ENCODE data around the gene DLEC1. TPM values are rescaled to one million over a fixed set of nuclear protein-coding genes. Genes with fewer than 3 reads are reported as not detected.

Gene DLEC1
- total and polyA plus RNA-seq, 9 of the 15 experiments (the other 6 are each of a cell fraction or from before 2014, with no cell fraction given), result 0.07 to 0.08 TPM; not detected in 7

DNA sequence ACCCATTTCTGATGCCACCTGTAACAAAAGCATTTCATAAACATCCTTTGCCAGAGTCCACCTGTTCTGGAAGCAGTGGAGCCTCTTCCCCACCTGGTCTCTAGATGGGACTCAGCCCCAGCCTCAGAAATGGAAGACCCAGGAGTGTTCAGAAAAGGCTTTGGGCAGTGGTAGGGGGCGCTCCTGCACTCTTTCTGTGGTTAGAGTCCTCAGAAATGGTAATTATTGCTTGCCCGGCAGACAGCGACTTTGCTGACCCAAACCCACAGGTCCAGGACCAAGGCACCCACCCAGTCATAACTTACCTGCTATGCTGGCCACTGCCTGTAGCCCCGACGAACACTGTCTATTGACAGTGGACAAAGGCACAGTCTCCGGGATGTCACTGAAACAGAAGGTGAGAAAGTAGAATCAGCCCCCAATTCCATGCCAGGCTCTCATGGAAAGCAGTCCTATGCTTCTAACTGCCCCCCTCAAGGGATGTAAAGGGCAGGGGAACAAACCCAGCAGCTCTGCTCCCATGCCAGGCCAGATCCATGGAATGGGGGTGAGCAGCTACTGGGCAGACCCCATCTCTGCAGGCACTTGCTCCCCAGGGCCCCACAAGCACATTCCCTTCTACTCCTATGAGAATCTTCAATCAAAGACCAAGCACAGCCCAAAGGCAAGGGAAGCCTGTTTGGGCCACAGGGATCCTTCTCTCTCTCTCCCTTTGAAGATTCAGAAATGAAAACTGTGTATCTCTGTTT is 92.8 kb downstream of the DLEC1 start (continued):
- TF ChIP-seq, protein P1, sequence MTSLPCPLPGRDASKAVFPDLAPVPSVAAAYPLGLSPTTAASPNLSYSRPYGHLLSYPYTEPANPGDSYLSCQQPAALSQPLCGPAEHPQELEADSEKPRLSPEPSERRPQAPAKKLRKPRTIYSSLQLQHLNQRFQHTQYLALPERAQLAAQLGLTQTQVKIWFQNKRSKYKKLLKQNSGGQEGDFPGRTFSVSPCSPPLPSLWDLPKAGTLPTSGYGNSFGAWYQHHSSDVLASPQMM (CRISPR knock-in tag; IDR thresholded peaks at IDR 0.05), result no peak
- TF ChIP-seq EP300 (IDR thresholded peaks at IDR 0.05; ENCODE audit: low read length) (0 out of 2 replicates have a peak, but pooled peaks have one; percentile 8), PHB (CRISPR knock-in tag; IDR thresholded peaks at IDR 0.05) (no peak), ZBTB7A (IDR thresholded peaks at IDR 0.05; ENCODE audit: borderline replicate concordance, control insufficient read depth, low read depth, low read length) (0 out of 2 replicates have a peak, but pooled peaks have one; percentile 31), HCFC1 (IDR thresholded peaks at IDR 0.05; ENCODE audit: low read depth, low read length) (0 out of 2 replicates have a peak, but pooled peaks have one; percentile 18), ZBTB1 (CRISPR knock-in tag; IDR thresholded peaks at IDR 0.05; ENCODE audit: borderline replicate concordance, low read depth) (0 out of 2 replicates have a peak, but pooled peaks have one; percentile 29), ARID1B (IDR thresholded peaks at IDR 0.05) (no peak), KLF1 (tag; IDR thresholded peaks at IDR 0.05) (no peak), ATF1 (CRISPR knock-in tag; IDR thresholded peaks at IDR 0.05) (no peak), ATF1 (tag; IDR thresholded peaks at IDR 0.05) (0 out of 2 replicates have a peak, but pooled peaks have one; percentile 16), YBX1 (IDR thresholded peaks at IDR 0.05) (no peak)
- TF ChIP-seq, protein P2, sequence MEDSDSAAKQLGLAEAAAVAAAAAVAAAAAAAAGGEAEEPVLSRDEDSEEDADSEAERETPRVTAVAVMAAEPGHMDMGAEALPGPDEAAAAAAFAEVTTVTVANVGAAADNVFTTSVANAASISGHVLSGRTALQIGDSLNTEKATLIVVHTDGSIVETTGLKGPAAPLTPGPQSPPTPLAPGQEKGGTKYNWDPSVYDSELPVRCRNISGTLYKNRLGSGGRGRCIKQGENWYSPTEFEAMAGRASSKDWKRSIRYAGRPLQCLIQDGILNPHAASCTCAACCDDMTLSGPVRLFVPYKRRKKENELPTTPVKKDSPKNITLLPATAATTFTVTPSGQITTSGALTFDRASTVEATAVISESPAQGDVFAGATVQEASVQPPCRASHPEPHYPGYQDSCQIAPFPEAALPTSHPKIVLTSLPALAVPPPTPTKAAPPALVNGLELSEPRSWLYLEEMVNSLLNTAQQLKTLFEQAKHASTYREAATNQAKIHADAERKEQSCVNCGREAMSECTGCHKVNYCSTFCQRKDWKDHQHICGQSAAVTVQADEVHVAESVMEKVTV (CRISPR knock-in tag; IDR thresholded peaks at IDR 0.05), result peak; percentile 72
- TF ChIP-seq, protein P3, sequence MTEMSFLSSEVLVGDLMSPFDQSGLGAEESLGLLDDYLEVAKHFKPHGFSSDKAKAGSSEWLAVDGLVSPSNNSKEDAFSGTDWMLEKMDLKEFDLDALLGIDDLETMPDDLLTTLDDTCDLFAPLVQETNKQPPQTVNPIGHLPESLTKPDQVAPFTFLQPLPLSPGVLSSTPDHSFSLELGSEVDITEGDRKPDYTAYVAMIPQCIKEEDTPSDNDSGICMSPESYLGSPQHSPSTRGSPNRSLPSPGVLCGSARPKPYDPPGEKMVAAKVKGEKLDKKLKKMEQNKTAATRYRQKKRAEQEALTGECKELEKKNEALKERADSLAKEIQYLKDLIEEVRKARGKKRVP (CRISPR knock-in tag; IDR thresholded peaks at IDR 0.05), result no peak
- TF ChIP-seq, protein P4, sequence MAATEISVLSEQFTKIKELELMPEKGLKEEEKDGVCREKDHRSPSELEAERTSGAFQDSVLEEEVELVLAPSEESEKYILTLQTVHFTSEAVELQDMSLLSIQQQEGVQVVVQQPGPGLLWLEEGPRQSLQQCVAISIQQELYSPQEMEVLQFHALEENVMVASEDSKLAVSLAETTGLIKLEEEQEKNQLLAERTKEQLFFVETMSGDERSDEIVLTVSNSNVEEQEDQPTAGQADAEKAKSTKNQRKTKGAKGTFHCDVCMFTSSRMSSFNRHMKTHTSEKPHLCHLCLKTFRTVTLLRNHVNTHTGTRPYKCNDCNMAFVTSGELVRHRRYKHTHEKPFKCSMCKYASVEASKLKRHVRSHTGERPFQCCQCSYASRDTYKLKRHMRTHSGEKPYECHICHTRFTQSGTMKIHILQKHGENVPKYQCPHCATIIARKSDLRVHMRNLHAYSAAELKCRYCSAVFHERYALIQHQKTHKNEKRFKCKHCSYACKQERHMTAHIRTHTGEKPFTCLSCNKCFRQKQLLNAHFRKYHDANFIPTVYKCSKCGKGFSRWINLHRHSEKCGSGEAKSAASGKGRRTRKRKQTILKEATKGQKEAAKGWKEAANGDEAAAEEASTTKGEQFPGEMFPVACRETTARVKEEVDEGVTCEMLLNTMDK (IDR thresholded peaks at IDR 0.05; ENCODE audit: borderline replicate concordance, insufficient read depth, low read depth, low read length, poor library complexity, severe bottlenecking), result peak; percentile 1
- TF ChIP-seq, protein P5, sequence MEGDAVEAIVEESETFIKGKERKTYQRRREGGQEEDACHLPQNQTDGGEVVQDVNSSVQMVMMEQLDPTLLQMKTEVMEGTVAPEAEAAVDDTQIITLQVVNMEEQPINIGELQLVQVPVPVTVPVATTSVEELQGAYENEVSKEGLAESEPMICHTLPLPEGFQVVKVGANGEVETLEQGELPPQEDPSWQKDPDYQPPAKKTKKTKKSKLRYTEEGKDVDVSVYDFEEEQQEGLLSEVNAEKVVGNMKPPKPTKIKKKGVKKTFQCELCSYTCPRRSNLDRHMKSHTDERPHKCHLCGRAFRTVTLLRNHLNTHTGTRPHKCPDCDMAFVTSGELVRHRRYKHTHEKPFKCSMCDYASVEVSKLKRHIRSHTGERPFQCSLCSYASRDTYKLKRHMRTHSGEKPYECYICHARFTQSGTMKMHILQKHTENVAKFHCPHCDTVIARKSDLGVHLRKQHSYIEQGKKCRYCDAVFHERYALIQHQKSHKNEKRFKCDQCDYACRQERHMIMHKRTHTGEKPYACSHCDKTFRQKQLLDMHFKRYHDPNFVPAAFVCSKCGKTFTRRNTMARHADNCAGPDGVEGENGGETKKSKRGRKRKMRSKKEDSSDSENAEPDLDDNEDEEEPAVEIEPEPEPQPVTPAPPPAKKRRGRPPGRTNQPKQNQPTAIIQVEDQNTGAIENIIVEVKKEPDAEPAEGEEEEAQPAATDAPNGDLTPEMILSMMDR (IDR thresholded peaks at IDR 0.05 in 2 of 3, conservative IDR thresholded peaks at IDR 0.05 in 1 of 3; ENCODE audit: insufficient read depth in 2 of 3, low read depth in 1 of 3, low read length in 3 of 3), result peak; percentile 88 to 96 (median 92)
- TF ChIP-seq, protein P6, sequence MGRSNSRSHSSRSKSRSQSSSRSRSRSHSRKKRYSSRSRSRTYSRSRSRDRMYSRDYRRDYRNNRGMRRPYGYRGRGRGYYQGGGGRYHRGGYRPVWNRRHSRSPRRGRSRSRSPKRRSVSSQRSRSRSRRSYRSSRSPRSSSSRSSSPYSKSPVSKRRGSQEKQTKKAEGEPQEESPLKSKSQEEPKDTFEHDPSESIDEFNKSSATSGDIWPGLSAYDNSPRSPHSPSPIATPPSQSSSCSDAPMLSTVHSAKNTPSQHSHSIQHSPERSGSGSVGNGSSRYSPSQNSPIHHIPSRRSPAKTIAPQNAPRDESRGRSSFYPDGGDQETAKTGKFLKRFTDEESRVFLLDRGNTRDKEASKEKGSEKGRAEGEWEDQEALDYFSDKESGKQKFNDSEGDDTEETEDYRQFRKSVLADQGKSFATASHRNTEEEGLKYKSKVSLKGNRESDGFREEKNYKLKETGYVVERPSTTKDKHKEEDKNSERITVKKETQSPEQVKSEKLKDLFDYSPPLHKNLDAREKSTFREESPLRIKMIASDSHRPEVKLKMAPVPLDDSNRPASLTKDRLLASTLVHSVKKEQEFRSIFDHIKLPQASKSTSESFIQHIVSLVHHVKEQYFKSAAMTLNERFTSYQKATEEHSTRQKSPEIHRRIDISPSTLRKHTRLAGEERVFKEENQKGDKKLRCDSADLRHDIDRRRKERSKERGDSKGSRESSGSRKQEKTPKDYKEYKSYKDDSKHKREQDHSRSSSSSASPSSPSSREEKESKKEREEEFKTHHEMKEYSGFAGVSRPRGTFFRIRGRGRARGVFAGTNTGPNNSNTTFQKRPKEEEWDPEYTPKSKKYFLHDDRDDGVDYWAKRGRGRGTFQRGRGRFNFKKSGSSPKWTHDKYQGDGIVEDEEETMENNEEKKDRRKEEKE (IDR thresholded peaks at IDR 0.05; ENCODE audit: borderline replicate concordance in 1 of 2, control insufficient read depth in 1 of 2, low read depth in 2 of 2, low read length in 1 of 2), result no peak
